Peyer's patch (tissue), 4 donors: Measurements from ENCODE around the gene STYK1. TPM values are rescaled to one million over a fixed set of nuclear protein-coding genes. Genes with fewer than 3 reads are reported as not detected.
"Not testable (repeated sequence)": the region's sequence is repeated elsewhere in the genome, so short reads cannot be mapped to it uniquely, and the experiment has no call there.

Experiments used
- DNase-seq, 3 donors: peaks; one replicate each; pipeline ENCODE4 v3.0.0-alpha.2; 2017 to 2019
- H3K27ac ChIP-seq, 4 donors: fragments of 200-600 bp; sonication (generic); one replicate each; pipeline ENCODE4 v1.5.1; 2016 to 2019
- H3K27me3 ChIP-seq, 2 donors: fragments of 200-600 bp; sonication (generic); one replicate each; pipeline ENCODE4 v1.5.1; 2019
- H3K36me3 ChIP-seq, 3 donors: fragments of 200-600 bp; sonication (generic); one replicate each; pipeline ENCODE4 v1.5.1; 2016 to 2019
- H3K4me1 ChIP-seq, 4 donors: fragments of 200-600 bp; sonication (generic); one replicate each; pipeline ENCODE4 v1.5.1; 2016 to 2019
- H3K4me3 ChIP-seq, 4 donors: fragments of 200-600 bp; sonication (generic); 1 replicate in 3 of 4; 2 replicates in 1 of 4; pipeline ENCODE4 v1.5.1; 2016 to 2019; ENCODE audit warnings: mild to moderate bottlenecking in 1 of 4
- H3K9me3 ChIP-seq, 4 donors: fragments of 200-600 bp; sonication (generic); one replicate each; pipeline ENCODE4 v1.5.1; 2016 to 2019; ENCODE audit warnings: mild to moderate bottlenecking in 1 of 4
- POLR2A ChIP-seq, 2 donors: fragments of 450-650 bp; IDR thresholded peaks; one replicate each; pipeline ENCODE4 v1.5.1; 2017; ENCODE audit warnings: antibody characterized with exemption in 2 of 2, mild to moderate bottlenecking in 2 of 2, moderate library complexity in 2 of 2
- total RNA-seq, 4 donors: library from RNA; depleted of rRNA; stranded (reverse); fragments of >200 nt; gene quantifications; one replicate each; pipeline ENCODE4 v1.1.0, GENCODE V29; 2016
- TF ChIP-seq, protein P1 (sequence below), 6 experiments: fragments of 450-650 bp in 4 of 6; fragments of 200-600 bp in 2 of 6; sonication (generic) in 1 of 6; IDR thresholded peaks; one replicate each; pipeline ENCODE4 v1.5.1; 2017 to 2019; ENCODE audit warnings: antibody characterized with exemption in 6 of 6, mild to moderate bottlenecking in 3 of 6, moderate library complexity in 1 of 6

STYK1 gene
- total RNA-seq, 4 donors from 2014 or later, result 5.8 to 43.1 (median 25.4) TPM

GRCh38 chr12:10601860-10602259 lies 72.0 kb downstream of the STYK1 start:
- H3K27me3 ChIP-seq, result no peaks in the 10 kb centered on the region
- TF ChIP-seq, protein P1, sequence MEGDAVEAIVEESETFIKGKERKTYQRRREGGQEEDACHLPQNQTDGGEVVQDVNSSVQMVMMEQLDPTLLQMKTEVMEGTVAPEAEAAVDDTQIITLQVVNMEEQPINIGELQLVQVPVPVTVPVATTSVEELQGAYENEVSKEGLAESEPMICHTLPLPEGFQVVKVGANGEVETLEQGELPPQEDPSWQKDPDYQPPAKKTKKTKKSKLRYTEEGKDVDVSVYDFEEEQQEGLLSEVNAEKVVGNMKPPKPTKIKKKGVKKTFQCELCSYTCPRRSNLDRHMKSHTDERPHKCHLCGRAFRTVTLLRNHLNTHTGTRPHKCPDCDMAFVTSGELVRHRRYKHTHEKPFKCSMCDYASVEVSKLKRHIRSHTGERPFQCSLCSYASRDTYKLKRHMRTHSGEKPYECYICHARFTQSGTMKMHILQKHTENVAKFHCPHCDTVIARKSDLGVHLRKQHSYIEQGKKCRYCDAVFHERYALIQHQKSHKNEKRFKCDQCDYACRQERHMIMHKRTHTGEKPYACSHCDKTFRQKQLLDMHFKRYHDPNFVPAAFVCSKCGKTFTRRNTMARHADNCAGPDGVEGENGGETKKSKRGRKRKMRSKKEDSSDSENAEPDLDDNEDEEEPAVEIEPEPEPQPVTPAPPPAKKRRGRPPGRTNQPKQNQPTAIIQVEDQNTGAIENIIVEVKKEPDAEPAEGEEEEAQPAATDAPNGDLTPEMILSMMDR (IDR thresholded peaks at IDR 0.05), result no peak
- no peak for TF ChIP-seq POLR2A (IDR thresholded peaks at IDR 0.05)
- H3K4me1 ChIP-seq, result no peaks in the 10 kb centered on the region
- no peaks in the 10 kb centered on the region for H3K36me3 ChIP-seq
- DNase-seq, result no peak
- no peak overlapping the region for H3K4me3 ChIP-seq
- no peak overlapping the region for H3K27ac ChIP-seq
- H3K9me3 ChIP-seq, result no peaks in the 10 kb centered on the region

DNA sequence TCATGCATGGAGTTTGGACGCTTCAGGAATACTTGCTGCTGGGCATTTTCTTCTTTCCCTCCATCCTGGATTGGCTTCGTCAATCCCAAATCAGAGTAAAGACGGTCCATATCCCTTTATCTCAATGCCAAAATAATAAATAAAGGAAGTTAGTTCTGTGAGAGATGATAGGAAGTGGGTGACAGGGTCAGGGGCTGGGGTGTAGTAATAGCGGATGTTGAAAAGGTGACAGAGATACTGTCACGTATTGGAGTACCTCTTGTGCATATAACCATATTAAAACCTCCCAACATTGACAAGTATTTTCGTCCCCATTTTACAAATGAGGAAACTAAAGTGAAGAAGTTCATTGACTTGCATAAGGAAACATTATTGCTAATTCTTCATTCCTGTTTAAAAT lies 72.9 kb downstream of the STYK1 start:
- TF ChIP-seq, protein P1 (IDR thresholded peaks at IDR 0.05), result no peak
- no peak for TF ChIP-seq POLR2A (IDR thresholded peaks at IDR 0.05)
- H3K9me3 ChIP-seq, result no peaks in the 10 kb centered on the region
- no peak overlapping the region for H3K4me3 ChIP-seq
- no peak overlapping the region for H3K27ac ChIP-seq
- no peak for DNase-seq
- H3K36me3 ChIP-seq, result no peaks in the 10 kb centered on the region
- no peaks in the 10 kb centered on the region for H3K4me1 ChIP-seq
- no peaks in the 10 kb centered on the region for H3K27me3 ChIP-seq

DNA sequence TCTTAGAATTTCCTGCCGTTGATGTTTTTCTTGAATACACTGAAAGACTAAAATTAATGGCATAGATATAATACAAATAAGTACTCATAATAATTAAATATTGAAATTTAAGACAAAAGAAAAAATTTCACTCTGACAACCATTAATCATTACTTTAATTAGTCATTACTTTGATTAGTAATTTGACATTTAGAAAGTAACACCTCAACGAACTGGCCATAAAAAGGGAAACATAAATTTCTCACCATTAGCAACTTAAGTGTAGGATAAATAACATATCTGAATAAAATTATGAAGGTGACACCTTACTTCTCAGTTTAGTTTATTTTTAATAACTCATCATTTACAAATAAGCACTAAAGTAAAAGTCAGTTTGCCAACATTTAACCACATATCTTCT lies 78.0 kb downstream of the STYK1 start:
- no peak for DNase-seq
- H3K4me1 ChIP-seq, result no peaks in the 10 kb centered on the region
- no peak overlapping the region for H3K4me3 ChIP-seq
- H3K9me3 ChIP-seq, result no peaks in the 10 kb centered on the region
- H3K36me3 ChIP-seq, result no peaks in the 10 kb centered on the region
- TF ChIP-seq, protein P1 (IDR thresholded peaks at IDR 0.05), result no peak
- no peak for TF ChIP-seq POLR2A (IDR thresholded peaks at IDR 0.05)
- H3K27ac ChIP-seq, result no peak overlapping the region
- H3K27me3 ChIP-seq, result no peaks in the 10 kb centered on the region

- Histone ChIP-seq H3K27me3 (no peaks in the 10 kb centered on the region), H3K27ac (no peak overlapping the region), H3K4me3 (no peak overlapping the region), H3K36me3 (no peaks in the 10 kb centered on the region), H3K9me3 (no peaks in the 10 kb centered on the region), H3K4me1 (no peaks in the 10 kb centered on the region)
- no peak for DNase-seq
- TF ChIP-seq, protein P1 (IDR thresholded peaks at IDR 0.05), result no peak
- no peak for TF ChIP-seq POLR2A (IDR thresholded peaks at IDR 0.05)
Measured at GRCh38 chr12:10590966-10591365, 82.9 kb downstream of the STYK1 start.

DNA sequence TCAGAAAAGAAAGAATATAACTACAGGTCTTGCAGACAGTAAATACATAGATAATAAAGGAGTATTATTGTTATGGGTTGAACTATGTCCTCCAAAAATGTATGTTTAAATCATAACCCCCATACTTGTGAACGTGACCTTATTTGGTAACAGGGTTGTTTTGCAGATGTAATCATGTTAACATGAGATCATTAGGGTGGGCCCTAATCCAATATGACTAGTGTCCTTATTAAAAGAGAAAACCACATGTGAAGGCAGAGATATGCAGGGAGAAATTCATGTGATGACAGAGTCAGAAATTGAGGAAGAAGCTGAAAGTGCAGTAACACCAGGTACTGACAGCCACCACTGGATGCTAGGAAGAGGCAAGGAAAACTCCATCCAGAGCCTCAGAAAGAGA lies 89.4 kb downstream of the STYK1 start:
- Histone ChIP-seq H3K27me3 (no peaks in the 10 kb centered on the region), H3K4me3 (no peak overlapping the region), H3K36me3 (peaks cover 0 to 8% (median 0%) of the 10 kb centered on the region in 3 donors), H3K9me3 (no peaks in the 10 kb centered on the region), H3K4me1 (no peaks in the 10 kb centered on the region), H3K27ac (no peak overlapping the region)
- DNase-seq, result no peak
- TF ChIP-seq, protein P1 (IDR thresholded peaks at IDR 0.05), result no peak
- no peak for TF ChIP-seq POLR2A (IDR thresholded peaks at IDR 0.05)

- no peak overlapping the region for H3K27ac ChIP-seq
- H3K4me1 ChIP-seq, result no peaks in the 10 kb centered on the region
- no peaks in the 10 kb centered on the region for H3K9me3 ChIP-seq
- H3K27me3 ChIP-seq, result no peaks in the 10 kb centered on the region
- no peak for DNase-seq
- H3K4me3 ChIP-seq, result no peak overlapping the region
- TF ChIP-seq, protein P1 (IDR thresholded peaks at IDR 0.05), result no peak
- no peak for TF ChIP-seq POLR2A (IDR thresholded peaks at IDR 0.05)
- H3K36me3 ChIP-seq, result peaks cover 0 to 8% (median 0%) of the 10 kb centered on the region in 3 donors
Measured at GRCh38 chr12:10582704-10583103, 91.1 kb downstream of the STYK1 start.

GRCh38 chr12:10582133-10582532 lies 91.7 kb downstream of the STYK1 start:
- not testable (repeated sequence) for H3K36me3 ChIP-seq, H3K4me3 ChIP-seq, H3K27ac ChIP-seq, H3K9me3 ChIP-seq, H3K27me3 ChIP-seq, H3K4me1 ChIP-seq, DNase-seq
